H9 (cell line): Measurements from ENCODE around the gene MAL. TPM values are rescaled to one million over a fixed set of nuclear protein-coding genes. Genes with fewer than 3 reads are reported as not detected.

Experiments used
- DNase-seq: peaks from one replicate; pipeline ENCODE4 v3.0.0-alpha.2; 2017
- H2AFZ ChIP-seq: one replicate; pipeline ENCODE4 v1.6.1; 2013; ENCODE audit warnings: mild to moderate bottlenecking, low read length, control low read depth, moderate library complexity
- H2AK5ac ChIP-seq: 2 replicates; pipeline ENCODE4 v1.6.1; 2013; ENCODE audit warnings: low read length, control low read depth, mixed read lengths; ENCODE audit not compliant: insufficient read length
- H2BK120ac ChIP-seq: one replicate; pipeline ENCODE4 v1.6.1; 2013; ENCODE audit warnings: low read depth, mild to moderate bottlenecking, low read length, control low read depth, inconsistent platforms; ENCODE audit not compliant: poor library complexity, severe bottlenecking
- H2BK12ac ChIP-seq: 2 replicates; pipeline ENCODE4 v1.6.1; 2013; ENCODE audit warnings: low read length, control low read depth, mixed read lengths, low read depth; ENCODE audit not compliant: insufficient read length
- H2BK15ac ChIP-seq: 2 replicates; pipeline ENCODE4 v1.6.1; 2013; ENCODE audit warnings: low read depth, low read length, control low read depth
- H2BK20ac ChIP-seq: one replicate; pipeline ENCODE4 v1.6.1; 2013; ENCODE audit warnings: low read depth, mild to moderate bottlenecking, low read length, control low read depth, inconsistent platforms; ENCODE audit not compliant: poor library complexity, severe bottlenecking
- H2BK5ac ChIP-seq: 2 replicates; pipeline ENCODE4 v1.6.1; 2013; ENCODE audit warnings: low read length, control low read depth, mixed read lengths; ENCODE audit not compliant: insufficient read length
- H3K14ac ChIP-seq: 2 replicates; pipeline ENCODE4 v1.6.1; 2013; ENCODE audit warnings: low read length, control low read depth; ENCODE audit not compliant: insufficient read depth
- H3K18ac ChIP-seq: 2 replicates; pipeline ENCODE4 v1.6.1; 2013; ENCODE audit warnings: low read depth, mild to moderate bottlenecking, mixed read lengths, low read length, control low read depth; ENCODE audit not compliant: insufficient read length
- H3K23ac ChIP-seq: 2 replicates; pipeline ENCODE4 v1.6.1; 2013; ENCODE audit warnings: low read length, control low read depth, mixed read lengths, low read depth; ENCODE audit not compliant: insufficient read length
- H3K23me2 ChIP-seq: 2 replicates; pipeline ENCODE4 v1.6.1; 2013; ENCODE audit warnings: low read depth, mild to moderate bottlenecking, mixed read lengths, low read length, control low read depth; ENCODE audit not compliant: insufficient read length, poor library complexity, severe bottlenecking
- H3K27ac ChIP-seq: 2 replicates; pipeline ENCODE4 v1.5.1; 2013; ENCODE audit warnings: low read length, control low read depth, mixed read lengths, low read depth; ENCODE audit not compliant: insufficient read length
- H3K27me3 ChIP-seq: 2 replicates; pipeline ENCODE4 v1.6.1; 2013; ENCODE audit warnings: low read length, control low read depth, inconsistent platforms; ENCODE audit not compliant: insufficient read depth
- H3K4ac ChIP-seq: 2 replicates; pipeline ENCODE4 v1.6.1; 2013; ENCODE audit warnings: low read depth, mild to moderate bottlenecking, control low read depth, inconsistent platforms, low read length, moderate library complexity
- H3K4me1 ChIP-seq: 2 replicates; pipeline ENCODE4 v1.6.1; 2013; ENCODE audit warnings: low read length, control low read depth, inconsistent platforms; ENCODE audit not compliant: insufficient read depth
- H3K4me2 ChIP-seq: 2 replicates; pipeline ENCODE4 v1.6.1; 2013; ENCODE audit warnings: low read length, control low read depth, mixed read lengths; ENCODE audit not compliant: insufficient read length, insufficient read depth
- H3K56ac ChIP-seq: 2 replicates; pipeline ENCODE4 v1.6.1; 2013; ENCODE audit warnings: low read depth, mild to moderate bottlenecking, mixed read lengths, low read length, control low read depth; ENCODE audit not compliant: insufficient read length
- H3K79me1 ChIP-seq: 2 replicates; pipeline ENCODE4 v1.6.1; 2013; ENCODE audit warnings: low read depth, mild to moderate bottlenecking, moderate library complexity, low read length, control low read depth, inconsistent platforms; ENCODE audit not compliant: insufficient read depth, poor library complexity, severe bottlenecking
- H3K79me2 ChIP-seq: 2 replicates; pipeline ENCODE4 v1.6.1; 2013; ENCODE audit warnings: low read length, control low read depth, inconsistent platforms; ENCODE audit not compliant: insufficient read depth
- H3K9ac ChIP-seq: 2 replicates; pipeline ENCODE4 v1.6.1; 2013; ENCODE audit warnings: low read length, control low read depth, mixed read lengths; ENCODE audit not compliant: insufficient read length; ENCODE audit errors: extremely low read depth
- H3K9me3 ChIP-seq: one replicate; pipeline ENCODE4 v1.6.1; 2013; ENCODE audit warnings: low read depth, low read length, inconsistent platforms; ENCODE audit not compliant: control insufficient read depth
- H3T11ph ChIP-seq: one replicate; pipeline ENCODE4 v1.6.1; 2013; ENCODE audit warnings: mild to moderate bottlenecking, low read length, control low read depth, inconsistent platforms
- H4K20me1 ChIP-seq: one replicate; pipeline ENCODE4 v1.6.1; 2013; ENCODE audit not compliant: control insufficient read depth, insufficient read length, insufficient read depth
- H4K5ac ChIP-seq: 2 replicates; pipeline ENCODE4 v1.6.1; 2013; ENCODE audit warnings: low read depth, mild to moderate bottlenecking, mixed read lengths, low read length, control low read depth; ENCODE audit not compliant: insufficient read length
- H4K8ac ChIP-seq: replicated peaks from 2 replicates; pipeline ENCODE4 v1.6.1; 2013; ENCODE audit warnings: low read length, control low read depth, mixed read lengths, low read depth; ENCODE audit not compliant: insufficient read length
- H4K91ac ChIP-seq: 2 replicates; pipeline ENCODE4 v1.6.1; 2013; ENCODE audit warnings: low read depth, mild to moderate bottlenecking, moderate library complexity, mixed read lengths, low read length, control low read depth; ENCODE audit not compliant: insufficient read length
- H3K27ac Mint-ChIP-seq, 3 experiments: 2 replicates in 2 of 3; 3 replicates in 1 of 3; pipeline ENCODE4 v1.8.0; 2020 to 2021; ENCODE audit warnings: mixed read lengths in 3 of 3, mild to moderate bottlenecking in 1 of 3, moderate library complexity in 1 of 3
- H3K27me3 Mint-ChIP-seq: 2 replicates; pipeline ENCODE4 v1.8.0; 2021; ENCODE audit warnings: low read depth, mild to moderate bottlenecking, moderate library complexity, mixed read lengths
- H3K36me3 Mint-ChIP-seq, 3 experiments: 2 replicates in 2 of 3; 3 replicates in 1 of 3; pipeline ENCODE4 v1.8.0; 2020 to 2021; ENCODE audit warnings: low read depth in 3 of 3, mixed read lengths in 3 of 3; ENCODE audit not compliant: insufficient read depth in 1 of 3
- H3K4me1 Mint-ChIP-seq, 2 experiments: 2 replicates each; pipeline ENCODE4 v1.8.0; 2020; ENCODE audit warnings: mixed read lengths in 2 of 2
- H3K4me3 Mint-ChIP-seq, 2 experiments: 2 replicates in 1 of 2; 3 replicates in 1 of 2; pipeline ENCODE4 v1.8.0; 2020 to 2021; ENCODE audit warnings: mild to moderate bottlenecking in 2 of 2, mixed read lengths in 2 of 2, moderate library complexity in 1 of 2
- H3K9me3 Mint-ChIP-seq, 2 experiments: 2 replicates in 1 of 2; 3 replicates in 1 of 2; pipeline ENCODE4 v1.8.0; 2020; ENCODE audit warnings: mild to moderate bottlenecking in 2 of 2, mixed read lengths in 2 of 2, moderate library complexity in 1 of 2
- CTCF ChIP-seq: fragments of 200-600 bp; sonication (generic); conservative IDR thresholded peaks from 3 replicates; pipeline ENCODE4 v1.8.0; 2021; ENCODE audit warnings: antibody characterized with exemption, mild to moderate bottlenecking
- WGBS: extraction: QIAGEN DNeasy Blood & Tissue Kit; methylation state at CpG from one replicate; pipeline ENCODE4 v1.1.7; 2013; ENCODE audit warnings: missing lambda C conversion rate, low lambda C conversion rate, mixed read lengths; ENCODE audit not compliant: insufficient read length; ENCODE audit errors: extremely low coverage; 5-methylcytosine and 5-hydroxymethylcytosine counted together
- total RNA-seq: library from RNA; stranded (reverse); gene quantifications from 2 replicates; pipeline ENCODE4 v1.2.1, GENCODE V29; 2021

MAL gene
- total RNA-seq, 1 experiment from 2014 or later, result not detected

GRCh38 chr2:95004287-95004686, 21.2 kb upstream of the MAL start:
- H3K18ac ChIP-seq, result no peak overlapping the region
- no peak overlapping the region for H4K8ac ChIP-seq
- no peaks in the 10 kb centered on the region for H4K20me1 ChIP-seq
- no peak for DNase-seq
- H3K36me3 Mint-ChIP-seq, result no peaks in the 10 kb centered on the region
- no peak overlapping the region for H3K56ac ChIP-seq
- no peaks in the 10 kb centered on the region for H3K23me2 ChIP-seq
- H3K14ac ChIP-seq, result no peak overlapping the region
- H3K4ac ChIP-seq, result no peak overlapping the region
- no peaks in the 10 kb centered on the region for H3K4me1 ChIP-seq
- H3K27me3 ChIP-seq, result no peaks in the 10 kb centered on the region
- no CpG with 5 or more reads among the region's 5 CpGs for WGBS
- H3K9ac ChIP-seq, result no peak overlapping the region
- H2BK5ac ChIP-seq, result no peak overlapping the region
- no peak overlapping the region for H2AK5ac ChIP-seq
- no peak overlapping the region; a peak in 1 of 7 replicates for H3K27ac Mint-ChIP-seq
- no peak overlapping the region for H3K4me3 Mint-ChIP-seq
- peaks cover 24% of the 10 kb centered on the region for H3K27me3 Mint-ChIP-seq
- no peaks in the 10 kb centered on the region for H3K9me3 Mint-ChIP-seq
- H3K27ac ChIP-seq, result no peak overlapping the region
- no peak overlapping the region for H3K23ac ChIP-seq
- H3K9me3 ChIP-seq, result no peaks in the 10 kb centered on the region
- no peak overlapping the region for H2AFZ ChIP-seq
- H4K5ac ChIP-seq, result no peak overlapping the region
- no peaks in the 10 kb centered on the region for H3K79me1 ChIP-seq
- H2BK20ac ChIP-seq, result no peak overlapping the region
- no peaks in the 10 kb centered on the region for H3K79me2 ChIP-seq
- H2BK120ac ChIP-seq, result no peak overlapping the region
- no peak overlapping the region for H2BK15ac ChIP-seq
- no peak for TF ChIP-seq CTCF
- no peak overlapping the region for H3K4me2 ChIP-seq
- H3T11ph ChIP-seq, result no peak overlapping the region
- H3K4me1 Mint-ChIP-seq, result peaks cover 13 to 23% of the 10 kb centered on the region in 2 experiments
- H4K91ac ChIP-seq, result no peak overlapping the region
- no peak overlapping the region for H2BK12ac ChIP-seq
